HG02852 (cell line): Measurements from ENCODE around the gene REPS2.

ENCODE experiments used
- ATAC-seq: cut with Tn5 transposase; IDR thresholded peaks from one replicate; pipeline ENCODE4 v1.9.1; 2021; ENCODE audit warnings: mild to moderate bottlenecking, moderate library complexity; ENCODE audit not compliant: unreplicated experiment

Gene REPS2

GRCh38 chrX:17031827-17032226 lies 85.4 kb downstream of the REPS2 start:
- ATAC-seq: no peak

GRCh38 chrX:17032351-17032750 lies 85.9 kb downstream of the REPS2 start:
- no peak for ATAC-seq

- ATAC-seq: no peak
Observed at GRCh38 chrX:17033225-17033624, 86.8 kb downstream of the REPS2 start.

GRCh38 chrX:17035111-17035510 lies 88.7 kb downstream of the REPS2 start:
- no peak for ATAC-seq

- no peak for ATAC-seq
Observed at GRCh38 chrX:17036171-17036961, 89.9 kb downstream of the REPS2 start.

GRCh38 chrX:17038277-17038676 lies 91.8 kb downstream of the REPS2 start:
- ATAC-seq: no peak

- peak; percentile 79 for ATAC-seq
Observed at GRCh38 chrX:17038681-17039161, 92.3 kb downstream of the REPS2 start.

- no peak for ATAC-seq
Observed at GRCh38 chrX:17039826-17040225, 93.4 kb downstream of the REPS2 start.

- ATAC-seq: no peak
Observed at GRCh38 chrX:17040711-17041110, 94.3 kb downstream of the REPS2 start.

GRCh38 chrX:17042037-17042436 lies 95.6 kb downstream of the REPS2 start:
- no peak for ATAC-seq

- ATAC-seq: peak; percentile 74
Observed at GRCh38 chrX:17046478-17047097, 100.1 kb downstream of the REPS2 start.

- ATAC-seq: no peak
Observed at GRCh38 chrX:17047224-17047623, 100.8 kb downstream of the REPS2 start.

GRCh38 chrX:17052210-17052609 lies 105.8 kb downstream of the REPS2 start:
- ATAC-seq: no peak

GRCh38 chrX:17052793-17053192 lies 106.3 kb downstream of the REPS2 start:
- ATAC-seq: no peak

GRCh38 chrX:17053502-17053901 lies 107.0 kb downstream of the REPS2 start:
- no peak for ATAC-seq

- ATAC-seq: no peak
Observed at GRCh38 chrX:17056868-17057608, 110.6 kb downstream of the REPS2 start.

- no peak for ATAC-seq
Observed at GRCh38 chrX:17062065-17062464, 115.6 kb downstream of the REPS2 start.

- no peak for ATAC-seq
Observed at GRCh38 chrX:17065100-17065499, 118.6 kb downstream of the REPS2 start.

GRCh38 chrX:17067534-17067933 lies 121.1 kb downstream of the REPS2 start:
- no peak for ATAC-seq

GRCh38 chrX:17072301-17072700 lies 125.8 kb downstream of the REPS2 start:
- no peak for ATAC-seq

GRCh38 chrX:17072721-17073230 lies 126.3 kb downstream of the REPS2 start:
- no peak for ATAC-seq
